Stimulated activated naive CD4-positive, alpha-beta T cell (primary cell): ENCODE data around the gene EIF2S2.
"Not testable (repeated sequence)": the region's sequence is repeated elsewhere in the genome, so short reads cannot be mapped to it uniquely, and the experiment has no call there.

Experiments used
- DNase-seq, 6 experiments: peaks; one replicate each; lab custom pipeline; 2025; lab: John Stamatoyannopoulos, UW

EIF2S2 gene

GRCh38 chr20:34111702-34112599 is at the start of gene EIF2S2:
Gene EIF2S2, minus strand, starts transcription at chr20:34112243. Its CDS starts 133 bp downstream, at chr20:34112110.
- DNase-seq: peak; percentile 85 to 96 (median 94)

- not testable (repeated sequence) for DNase-seq
These were observed 45.7 kb upstream of the EIF2S2 start for GRCh38 chr20:34157697-34158096.

- DNase-seq: no peak
These were observed 43.8 kb upstream of the EIF2S2 start for GRCh38 chr20:34155836-34156235.

GRCh38 chr20:34153169-34153568 is 41.1 kb upstream of the EIF2S2 start:
- not testable (repeated sequence) for DNase-seq

GRCh38 chr20:34152073-34152472 is 40.0 kb upstream of the EIF2S2 start:
- DNase-seq: not testable (repeated sequence)

GRCh38 chr20:34150306-34151000 is 38.4 kb upstream of the EIF2S2 start:
- DNase-seq: no peak

GRCh38 chr20:34145280-34145819 is 33.3 kb upstream of the EIF2S2 start:
- no peak for DNase-seq

GRCh38 chr20:34143951-34144350 is 31.9 kb upstream of the EIF2S2 start:
- DNase-seq: no peak

- DNase-seq: no peak
These were observed 30.1 kb upstream of the EIF2S2 start for GRCh38 chr20:34142121-34142520.

- DNase-seq: no peak
These were observed 29.2 kb upstream of the EIF2S2 start for GRCh38 chr20:34141293-34141692.

- not testable (repeated sequence) for DNase-seq
These were observed 23.7 kb upstream of the EIF2S2 start for GRCh38 chr20:34135525-34136275.

- DNase-seq: not testable (repeated sequence)
These were observed 21.4 kb upstream of the EIF2S2 start for GRCh38 chr20:34133365-34133860.

- DNase-seq: not testable (repeated sequence)
These were observed 20.9 kb upstream of the EIF2S2 start for GRCh38 chr20:34132943-34133342.

- DNase-seq: not testable (repeated sequence)
These were observed 20.4 kb upstream of the EIF2S2 start for GRCh38 chr20:34132491-34132890.

GRCh38 chr20:34131491-34131890 is 19.4 kb upstream of the EIF2S2 start:
- DNase-seq: no peak

GRCh38 chr20:34129518-34130162 is 17.6 kb upstream of the EIF2S2 start:
- peak; percentile 27 to 80 (median 42) for DNase-seq

- no peak for DNase-seq
These were observed 15.7 kb upstream of the EIF2S2 start for GRCh38 chr20:34127792-34128191.

GRCh38 chr20:34124469-34125249 is 12.6 kb upstream of the EIF2S2 start:
- peak in 1 of 6 experiments; percentile 5 for DNase-seq

GRCh38 chr20:34123309-34123708 is 11.3 kb upstream of the EIF2S2 start:
- DNase-seq: no peak

GRCh38 chr20:34122274-34122980 is 10.4 kb upstream of the EIF2S2 start:
- DNase-seq: no peak
